Endothelial cell of umbilical vein (primary cell): ENCODE measurements around the gene TMEM178A. TPM values are rescaled to one million over a fixed set of nuclear protein-coding genes. Genes with fewer than 3 reads are reported as not detected.

Experiments used
- BruUV-seq: library from RNA; stranded (reverse); fragments of 400-500 nt; replicated peaks from 2 replicates; lab custom pipeline; 2021; lab: Mats Ljungman, UMichigan
- CTCF ChIA-PET: fragments of 300-600, 350-600 bp; sonication (Branson Sonifier 250); formaldehyde crosslinking; loops from one replicate; lab custom pipeline; 2021; ENCODE audit warnings: antibody characterized with exemption, inconsistent platforms; lab: Charles Lee
- POLR2A ChIA-PET: fragments of 300-600, 350-600 bp; sonication (Branson Sonifier 250); formaldehyde crosslinking; loops from one replicate; lab custom pipeline; 2021; ENCODE audit warnings: antibody characterized with exemption, inconsistent platforms; lab: Charles Lee
- DNase-seq: peaks from one replicate; pipeline ENCODE4 v3.0.0-alpha.2; 2011; ENCODE audit warnings: low read depth, low spot score
- FAIRE-seq: peaks from 2 replicates; lab custom pipeline; 2011; peaks lifted over from hg19 to GRCh38; lab: Jason Lieb, UNC
- H2AFZ ChIP-seq: 2 replicates; pipeline ENCODE4 v1.6.0; 2012; ENCODE audit warnings: low read depth, low read length, control low read depth, inconsistent platforms
- H3K27ac ChIP-seq: 2 replicates; pipeline ENCODE4 v1.5.1; 2011; ENCODE audit warnings: low read depth, mild to moderate bottlenecking, control low read depth, low read length, moderate library complexity; ENCODE audit not compliant: insufficient read depth
- H3K27me3 ChIP-seq, 2 experiments: 2 replicates each; pipeline versions ENCODE4 v1.6.0 to v1.6.1; 2011; ENCODE audit warnings: low read length in 2 of 2, mixed read lengths in 1 of 2; ENCODE audit not compliant: control insufficient read depth in 2 of 2, insufficient read depth in 2 of 2
- H3K36me3 ChIP-seq, 2 experiments: 2 replicates in 1 of 2; 3 replicates in 1 of 2; pipeline ENCODE4 v1.5.1; 2011; ENCODE audit warnings: low read length in 2 of 2, mild to moderate bottlenecking in 1 of 2, moderate library complexity in 1 of 2; ENCODE audit not compliant: control insufficient read depth in 2 of 2, insufficient read depth in 2 of 2; ENCODE audit errors: extremely low read depth in 1 of 2
- H3K4me1 ChIP-seq: 3 replicates; pipeline ENCODE4 v1.5.1; 2011; ENCODE audit warnings: mild to moderate bottlenecking, low read length; ENCODE audit not compliant: control insufficient read depth, insufficient read depth; ENCODE audit errors: extremely low read depth
- H3K4me2 ChIP-seq: 2 replicates; pipeline ENCODE4 v1.6.1; 2011; ENCODE audit warnings: low read length, control low read depth, mixed read lengths; ENCODE audit not compliant: insufficient read depth
- H3K4me3 ChIP-seq, 3 experiments: fragments of 200-600 bp in 1 of 3; sonication (generic), shearing (Covaris generic) in 1 of 3; replicated peaks in 1 of 3; 2 replicates each; pipeline ENCODE4 v1.5.1; 2011 to 2016; ENCODE audit warnings: control low read depth in 3 of 3, low read length in 3 of 3, mild to moderate bottlenecking in 2 of 3, inconsistent platforms in 1 of 3, low read depth in 1 of 3, moderate library complexity in 1 of 3; ENCODE audit not compliant: insufficient read depth in 1 of 3
- H3K79me2 ChIP-seq: 2 replicates; pipeline ENCODE4 v1.6.0; 2012; ENCODE audit warnings: low read length, inconsistent platforms; ENCODE audit not compliant: control insufficient read depth, insufficient read depth
- H3K9ac ChIP-seq: replicated peaks from 2 replicates; pipeline ENCODE3; 2011; ENCODE audit warnings: low read length, control low read depth; ENCODE audit not compliant: insufficient read depth; ENCODE audit errors: extremely low read depth
- H3K9me1 ChIP-seq: replicated peaks from 3 replicates; pipeline ENCODE4 v1.6.0; 2011; ENCODE audit warnings: mild to moderate bottlenecking, low read length; ENCODE audit not compliant: control insufficient read depth, insufficient read depth; ENCODE audit errors: extremely low read depth
- H3K9me3 ChIP-seq: replicated peaks from 2 replicates; pipeline ENCODE4 v1.5.1; 2012; ENCODE audit warnings: low read length, inconsistent platforms; ENCODE audit not compliant: control insufficient read depth, insufficient read depth
- H4K20me1 ChIP-seq: replicated peaks from 2 replicates; pipeline ENCODE3; 2011; ENCODE audit warnings: mild to moderate bottlenecking, low read length; ENCODE audit not compliant: control insufficient read depth, insufficient read depth; ENCODE audit errors: extremely low read depth
- EZH2 ChIP-seq: IDR thresholded peaks from 2 replicates; pipeline ENCODE4 v1.6.1; 2012; ENCODE audit warnings: borderline replicate concordance, low read depth, mild to moderate bottlenecking, moderate library complexity, low read length, inconsistent platforms; ENCODE audit not compliant: severe bottlenecking
- FOS ChIP-seq: IDR thresholded peaks from 2 replicates; pipeline ENCODE4 v1.6.1; 2011; ENCODE audit warnings: mild to moderate bottlenecking, low read length, moderate library complexity, borderline replicate concordance; ENCODE audit not compliant: insufficient read depth
- GATA2 ChIP-seq: IDR thresholded peaks from 2 replicates; pipeline ENCODE4 v1.7.0; 2011; ENCODE audit warnings: low read depth, mild to moderate bottlenecking, moderate library complexity, mixed read lengths, low read length; ENCODE audit not compliant: insufficient read length, insufficient read depth
- JUN ChIP-seq: IDR thresholded peaks from 2 replicates; pipeline ENCODE4 v1.6.1; 2011; ENCODE audit warnings: borderline replicate concordance, low read depth; ENCODE audit not compliant: insufficient read length, insufficient read depth
- MYC ChIP-seq: IDR thresholded peaks from one replicate; pipeline ENCODE4 v1.6.1; 2011; ENCODE audit warnings: mild to moderate bottlenecking, low read depth, low read length
- POLR2A ChIP-seq: IDR thresholded peaks from 2 replicates; pipeline ENCODE4 v1.6.1; 2012; ENCODE audit warnings: low read depth, mild to moderate bottlenecking, control low read depth, low read length
- POLR2AphosphoS5 ChIP-seq: IDR thresholded peaks from 2 replicates; pipeline ENCODE4 v1.6.1; 2012; ENCODE audit warnings: low read depth, mild to moderate bottlenecking, control low read depth, low read length, moderate library complexity; ENCODE audit not compliant: insufficient read depth
- dilution Hi-C: fragments of 300-500 bp; cut with MboI; formaldehyde crosslinking; loops from one replicate; pipeline ENCODE4 v1.15.0; 2019; ENCODE audit warnings: low sequenced_read_pairs; ENCODE audit not compliant: extremely low pct_ligation_motif_present
- intact Hi-C: fragments of 100-400 bp; cut with micrococcal nuclease; formaldehyde crosslinking; loops from one replicate; pipeline ENCODE4 v1.10.0; 2022
- polyA plus RNA-seq, 4 experiments: library from polyadenylated mRNA; depleted of rRNA in 3 of 4; stranded (reverse) in 3 of 4; unstranded in 1 of 4; fragments of >200 nt; gene quantifications; 2 replicates each; pipeline versions ENCODE4 v1.2.1 to v1.2.3, GENCODE V29; 2011 to 2012; ENCODE audit warnings: missing spikeins in 1 of 4
- total RNA-seq: library from RNA; stranded (reverse); gene quantifications from 2 replicates; pipeline ENCODE4 v1.2.3, GENCODE V29; 2021
- TF ChIP-seq, protein P1 (sequence below), 2 donors: IDR thresholded peaks; 1 replicate in 1 of 2; 2 replicates in 1 of 2; pipeline ENCODE4 v1.5.1; 2011; ENCODE audit warnings: low read length in 2 of 2, mild to moderate bottlenecking in 2 of 2, moderate library complexity in 2 of 2, control low read depth in 1 of 2, inconsistent platforms in 1 of 2, low read depth in 1 of 2; ENCODE audit not compliant: insufficient read depth in 1 of 2; ENCODE audit errors: extremely low read depth in 1 of 2
- TF ChIP-seq, protein P2 (sequence below): IDR thresholded peaks from 2 replicates; pipeline ENCODE4 v1.6.1; 2011; ENCODE audit not compliant: insufficient read depth, insufficient read length

TMEM178A gene
- total and polyA plus RNA-seq, 2 donors (not counting 3 experiments of a cell fraction or from before 2014, with no cell fraction given), result 1.5 to 2.8 TPM

DNA sequence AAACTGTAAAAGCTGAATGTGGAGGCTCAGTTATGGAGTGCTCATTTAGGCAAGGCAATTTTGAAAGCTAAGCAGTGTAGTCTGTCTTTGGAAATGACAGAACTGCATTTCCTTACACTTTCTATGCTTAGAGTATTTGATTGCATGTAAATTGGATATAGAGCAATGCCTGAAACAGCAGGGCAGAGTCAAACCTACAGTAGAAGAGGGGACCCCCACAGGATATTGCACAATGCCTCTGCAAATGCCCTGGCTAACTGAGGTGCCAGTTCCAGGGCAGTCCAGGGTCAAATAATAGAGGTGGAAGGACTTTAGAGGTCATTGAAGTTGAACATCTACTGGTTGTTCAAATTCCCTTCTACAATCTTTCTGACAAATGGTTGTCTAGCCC lies 2.2 kb downstream of the TMEM178A start:
- no peaks in the 10 kb centered on the region for H3K79me2 ChIP-seq

More for the DNA sequence above, 2.2 kb downstream of the TMEM178A start:
- Histone ChIP-seq H3K9me3 (no peaks in the 10 kb centered on the region), H3K9me1 (no peaks in the 10 kb centered on the region), H2AFZ (no peak overlapping the region), H4K20me1 (no peaks in the 10 kb centered on the region), H3K4me2 (no peak overlapping the region), H3K9ac (no peak overlapping the region), H3K36me3 (no peaks in the 10 kb centered on the region), H3K27me3 (peaks cover 48 to 87% of the 10 kb centered on the region in 2 experiments), H3K27ac (no peak overlapping the region), H3K4me3 (no peak overlapping the region), H3K4me1 (peaks cover 7% of the 10 kb centered on the region)
- no peak for FAIRE-seq
- dilution Hi-C loops, result no loop called here
- intact Hi-C loops, result no loop called here
- POLR2A ChIA-PET, result no interaction called here
- CTCF ChIA-PET, result interaction anchor here (1.6 kb wide), 1 partner anchor 21 kb away, joined by 5 read pairs; no protein-coding TSS in a partner anchor
- no peak for DNase-seq
- no TSS peak for BruUV-seq
- TF ChIP-seq EZH2 (no peak), POLR2AphosphoS5 (no peak), JUN (no peak), FOS (no peak), MYC (no peak), POLR2A (no peak), GATA2 (no peak)
- TF ChIP-seq, protein P1, sequence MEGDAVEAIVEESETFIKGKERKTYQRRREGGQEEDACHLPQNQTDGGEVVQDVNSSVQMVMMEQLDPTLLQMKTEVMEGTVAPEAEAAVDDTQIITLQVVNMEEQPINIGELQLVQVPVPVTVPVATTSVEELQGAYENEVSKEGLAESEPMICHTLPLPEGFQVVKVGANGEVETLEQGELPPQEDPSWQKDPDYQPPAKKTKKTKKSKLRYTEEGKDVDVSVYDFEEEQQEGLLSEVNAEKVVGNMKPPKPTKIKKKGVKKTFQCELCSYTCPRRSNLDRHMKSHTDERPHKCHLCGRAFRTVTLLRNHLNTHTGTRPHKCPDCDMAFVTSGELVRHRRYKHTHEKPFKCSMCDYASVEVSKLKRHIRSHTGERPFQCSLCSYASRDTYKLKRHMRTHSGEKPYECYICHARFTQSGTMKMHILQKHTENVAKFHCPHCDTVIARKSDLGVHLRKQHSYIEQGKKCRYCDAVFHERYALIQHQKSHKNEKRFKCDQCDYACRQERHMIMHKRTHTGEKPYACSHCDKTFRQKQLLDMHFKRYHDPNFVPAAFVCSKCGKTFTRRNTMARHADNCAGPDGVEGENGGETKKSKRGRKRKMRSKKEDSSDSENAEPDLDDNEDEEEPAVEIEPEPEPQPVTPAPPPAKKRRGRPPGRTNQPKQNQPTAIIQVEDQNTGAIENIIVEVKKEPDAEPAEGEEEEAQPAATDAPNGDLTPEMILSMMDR (IDR thresholded peaks at IDR 0.05; ENCODE audit: extremely low read depth in 1 of 2, insufficient read depth in 1 of 2, low read depth in 1 of 2, low read length in 2 of 2), result no peak
- TF ChIP-seq, protein P2, sequence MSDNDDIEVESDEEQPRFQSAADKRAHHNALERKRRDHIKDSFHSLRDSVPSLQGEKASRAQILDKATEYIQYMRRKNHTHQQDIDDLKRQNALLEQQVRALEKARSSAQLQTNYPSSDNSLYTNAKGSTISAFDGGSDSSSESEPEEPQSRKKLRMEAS, result no peak
